NCI-H2107 treated with DMSO at 0.1 percent for 48 hours (cell line): ENCODE data around the gene CTU2.

ENCODE experiments used
- DNase-seq: peaks from one replicate; lab custom pipeline; 2025; ENCODE audit not compliant: unreplicated experiment; lab: John Stamatoyannopoulos, UW

Gene CTU2

GRCh38 chr16:88681084-88681680 lies 25.1 kb upstream of the CTU2 start:
- DNase-seq, result no peak

- DNase-seq, result no peak
Observed at GRCh38 chr16:88681709-88682451, 24.4 kb upstream of the CTU2 start.

- DNase-seq, result no peak
Observed at GRCh38 chr16:88684569-88685155, 21.6 kb upstream of the CTU2 start.

GRCh38 chr16:88685156-88686061 lies 20.9 kb upstream of the CTU2 start:
- no peak for DNase-seq

GRCh38 chr16:88686062-88686438 lies 20.3 kb upstream of the CTU2 start:
- DNase-seq, result no peak

GRCh38 chr16:88686439-88687253 lies 19.7 kb upstream of the CTU2 start, which contains the start of gene SNAI3:
SNAI3 (minus strand) TSS chr16:88686507; CDS start chr16:88686406, 101 bp downstream.
- peak; percentile 46 for DNase-seq

- DNase-seq, result no peak
Observed at GRCh38 chr16:88687254-88687576, 19.1 kb upstream of the CTU2 start.

- DNase-seq, result no peak
Observed at GRCh38 chr16:88687676-88688012, 18.7 kb upstream of the CTU2 start.

- peak; percentile 91 for DNase-seq
Observed at GRCh38 chr16:88688013-88688778, 18.1 kb upstream of the CTU2 start.

GRCh38 chr16:88690341-88691128 lies 15.8 kb upstream of the CTU2 start:
- no peak for DNase-seq

- no peak for DNase-seq
Observed at GRCh38 chr16:88691129-88691813, 15.0 kb upstream of the CTU2 start.

GRCh38 chr16:88691924-88692560 lies 14.3 kb upstream of the CTU2 start:
- no peak for DNase-seq

- DNase-seq, result no peak
Observed at GRCh38 chr16:88692861-88693260, 13.4 kb upstream of the CTU2 start.

GRCh38 chr16:88693420-88694177 lies 12.7 kb upstream of the CTU2 start:
- no peak for DNase-seq

- no peak for DNase-seq
Observed at GRCh38 chr16:88694221-88695087, 11.8 kb upstream of the CTU2 start.

GRCh38 chr16:88695218-88695617 lies 11.1 kb upstream of the CTU2 start:
- no peak for DNase-seq
